NCI-H510A (cell line): ENCODE data around the gene NAA40.
"Not testable (repeated sequence)": the region's sequence is repeated elsewhere in the genome, so short reads cannot be mapped to it uniquely, and the experiment has no call there.

Experiments
- DNase-seq: peaks from one replicate; lab custom pipeline; 2025; lab: John Stamatoyannopoulos, UW

The NAA40 gene

GRCh38 chr11:63939397-63939891 lies 642 bp downstream of the NAA40 start:
- DNase-seq = no peak

DNA sequence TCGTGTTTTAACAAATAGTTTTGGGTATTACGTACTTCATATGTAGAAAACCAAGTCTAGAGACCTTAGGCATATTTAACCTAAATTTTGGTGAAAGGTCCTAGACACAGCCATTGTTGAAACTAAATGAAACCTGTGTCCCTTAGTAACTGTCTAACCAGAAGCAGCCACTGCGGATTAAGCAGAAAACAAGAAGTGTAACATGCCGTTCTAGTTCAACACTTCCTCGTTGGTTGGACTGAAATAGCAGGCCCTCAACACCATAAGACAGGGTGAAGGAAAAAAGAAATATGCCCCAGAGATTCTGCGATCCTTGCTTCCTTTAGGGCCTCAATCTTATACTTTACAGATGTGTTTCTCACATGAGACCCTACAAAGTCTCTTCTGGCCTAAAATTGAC lies 2.0 kb downstream of the NAA40 start:
- no peak for DNase-seq

DNA sequence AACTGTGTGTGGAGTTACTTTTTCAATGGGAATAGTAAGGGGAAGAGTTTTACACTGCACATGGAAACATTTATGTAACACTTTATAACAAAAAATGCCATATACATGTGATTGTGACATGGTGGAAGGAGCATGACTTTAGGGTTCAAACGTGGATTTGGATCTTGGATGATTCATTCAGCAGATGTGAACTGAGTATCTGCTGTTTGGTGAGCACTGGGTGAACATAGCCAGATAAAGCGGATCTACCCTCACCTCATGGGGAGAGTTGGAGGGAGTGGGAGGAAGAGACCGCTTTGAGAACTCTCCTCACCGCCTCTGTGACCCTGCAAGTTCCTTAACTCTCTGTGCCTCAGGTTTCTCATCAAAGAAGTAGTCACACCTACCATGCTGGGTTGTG lies 3.1 kb downstream of the NAA40 start:
- no peak for DNase-seq

DNA sequence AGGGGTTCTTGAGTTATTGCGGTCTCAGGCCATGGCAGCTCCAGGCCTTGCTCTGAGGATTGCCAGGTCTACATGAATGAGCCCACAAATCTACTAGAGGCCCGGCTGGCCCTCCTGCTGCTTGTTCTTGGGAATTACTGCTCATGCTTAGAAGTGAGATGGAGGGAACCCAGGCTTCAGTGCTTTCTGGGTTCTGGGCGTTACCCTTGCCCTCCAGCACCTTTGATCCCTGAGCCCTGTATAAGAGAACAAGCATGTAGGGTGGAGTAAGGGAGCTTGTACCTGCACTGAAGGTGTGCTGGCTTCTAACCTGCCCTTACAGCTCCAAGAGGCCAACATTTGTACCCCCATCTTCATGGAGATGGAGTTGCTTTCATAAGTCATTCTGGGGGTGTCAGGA lies 4.0 kb downstream of the NAA40 start:
- no peak for DNase-seq

DNA sequence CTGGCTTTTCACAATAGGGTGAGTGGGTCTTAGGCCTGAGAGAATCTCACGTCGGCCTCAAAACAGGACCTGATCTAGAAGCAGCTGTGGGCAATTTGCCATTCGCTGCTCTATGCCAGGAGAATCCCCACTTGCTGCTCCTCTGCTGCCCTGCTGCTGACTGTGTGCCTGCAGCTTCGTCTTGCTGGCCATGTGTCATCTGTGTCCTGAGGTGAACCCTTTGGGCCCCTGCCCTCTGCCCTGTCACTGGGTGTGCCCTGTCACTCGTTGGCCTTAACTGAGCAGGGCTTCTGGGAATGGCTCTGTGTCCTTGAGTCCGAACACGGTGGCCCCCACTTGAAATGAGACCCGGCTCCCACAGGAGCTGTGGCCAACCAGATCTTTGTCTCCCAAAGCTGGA lies 6.2 kb downstream of the NAA40 start:
- DNase-seq = no peak

DNA sequence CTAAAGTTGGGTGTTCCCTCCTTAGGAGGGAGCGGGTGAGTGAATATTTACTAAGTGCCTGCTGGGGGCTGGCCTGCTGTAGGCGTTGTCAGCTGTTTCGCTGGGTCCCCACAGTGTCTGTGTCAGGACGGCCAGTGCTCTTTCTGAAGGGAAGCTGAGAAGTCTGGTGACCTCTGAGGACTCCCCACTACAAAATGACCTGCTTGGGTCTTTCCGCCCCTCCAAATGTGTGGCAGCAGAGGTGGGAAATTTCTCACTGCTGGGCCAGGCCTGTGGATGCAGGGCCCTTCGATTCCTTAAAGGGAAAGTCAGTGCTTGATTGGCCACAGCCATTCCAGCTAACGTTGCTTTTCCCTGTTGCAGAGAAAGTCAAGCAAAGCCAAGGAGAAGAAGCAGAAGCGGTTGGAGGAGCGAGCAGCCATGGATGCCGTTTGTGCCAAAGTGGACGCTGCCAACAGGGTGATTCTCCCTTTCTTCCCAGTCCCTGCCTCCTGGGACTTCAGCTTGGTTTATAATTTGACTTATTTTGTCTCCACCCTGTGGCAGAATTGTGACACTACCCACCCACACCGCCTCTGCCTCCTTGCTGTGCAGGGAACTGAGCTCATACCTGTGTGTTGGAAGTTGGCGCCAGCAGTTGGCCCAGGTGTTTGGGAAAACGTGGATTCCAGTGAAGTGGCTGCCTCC lies 6.8 kb downstream of the NAA40 start:
- DNase-seq = peak; percentile 55

DNA sequence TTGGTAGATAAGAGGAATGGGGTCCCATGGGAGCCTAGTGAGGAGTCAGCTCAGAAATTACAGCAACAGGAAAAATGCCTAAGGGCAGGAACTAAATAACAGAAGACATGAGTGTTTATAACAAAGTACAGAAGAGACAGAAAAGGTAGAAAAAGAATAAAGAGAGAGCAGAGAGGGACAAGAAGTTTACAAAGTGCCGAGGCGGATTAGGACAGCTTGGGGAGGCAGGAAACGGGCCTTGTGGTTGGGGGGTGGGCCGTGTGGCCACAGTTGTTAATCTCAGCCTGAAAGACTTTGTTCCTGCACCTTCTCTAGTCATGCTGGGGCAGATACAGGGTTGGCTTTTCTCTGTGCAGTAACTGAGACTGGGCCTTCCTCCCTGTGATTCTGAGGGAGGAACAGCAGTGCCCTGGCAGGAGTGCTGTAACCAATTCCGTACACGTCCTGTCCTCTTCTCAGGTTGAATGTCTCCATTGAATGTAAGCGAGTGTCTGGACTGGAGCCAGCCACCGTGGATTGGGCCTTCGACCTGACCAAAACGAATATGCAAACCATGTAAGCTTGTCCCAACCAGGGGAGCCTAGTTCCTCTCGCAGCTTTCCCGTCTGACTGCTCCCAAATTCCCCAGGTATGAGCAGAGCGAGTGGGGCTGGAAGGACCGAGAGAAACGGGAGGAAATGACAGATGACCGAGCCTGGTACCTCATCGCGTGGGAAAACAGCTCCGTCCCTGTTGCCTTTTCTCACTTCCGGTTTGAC lies 13.2 kb downstream of the NAA40 start:
- no peak for DNase-seq

- DNase-seq = no peak
These were observed 13.8 kb downstream of the NAA40 start for GRCh38 chr11:63952570-63952969.

GRCh38 chr11:63958008-63958407 lies 19.2 kb downstream of the NAA40 start:
- DNase-seq = no peak

GRCh38 chr11:63961608-63962412 lies 23.0 kb downstream of the NAA40 start:
- DNase-seq = peak; percentile 96

- DNase-seq = not testable (repeated sequence)
These were observed 25.1 kb downstream of the NAA40 start for GRCh38 chr11:63963895-63964294.

GRCh38 chr11:63966444-63966843 lies 27.6 kb downstream of the NAA40 start:
- no peak for DNase-seq

- DNase-seq = no peak
These were observed 30.7 kb downstream of the NAA40 start for GRCh38 chr11:63969461-63969860.

GRCh38 chr11:63970902-63971301 lies 32.1 kb downstream of the NAA40 start:
- DNase-seq = no peak

DNA sequence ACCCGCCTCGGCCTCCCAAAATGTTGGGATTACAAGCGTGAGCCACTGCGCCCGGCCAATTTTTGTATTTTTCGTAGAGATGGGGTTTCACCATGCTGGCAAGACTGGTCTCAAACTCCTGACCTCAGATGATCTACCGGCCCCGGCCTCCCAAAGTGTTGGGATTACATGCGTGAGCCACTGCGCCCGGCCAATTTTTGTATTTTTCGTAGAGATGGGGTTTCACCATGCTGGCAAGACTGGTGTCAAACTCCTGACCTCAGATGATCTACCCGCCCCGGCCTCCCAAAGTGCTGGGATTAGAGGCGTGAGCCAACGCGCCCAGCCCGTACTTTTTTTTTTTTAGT lies 35.1 kb downstream of the NAA40 start:
- DNase-seq = not testable (repeated sequence)

DNA sequence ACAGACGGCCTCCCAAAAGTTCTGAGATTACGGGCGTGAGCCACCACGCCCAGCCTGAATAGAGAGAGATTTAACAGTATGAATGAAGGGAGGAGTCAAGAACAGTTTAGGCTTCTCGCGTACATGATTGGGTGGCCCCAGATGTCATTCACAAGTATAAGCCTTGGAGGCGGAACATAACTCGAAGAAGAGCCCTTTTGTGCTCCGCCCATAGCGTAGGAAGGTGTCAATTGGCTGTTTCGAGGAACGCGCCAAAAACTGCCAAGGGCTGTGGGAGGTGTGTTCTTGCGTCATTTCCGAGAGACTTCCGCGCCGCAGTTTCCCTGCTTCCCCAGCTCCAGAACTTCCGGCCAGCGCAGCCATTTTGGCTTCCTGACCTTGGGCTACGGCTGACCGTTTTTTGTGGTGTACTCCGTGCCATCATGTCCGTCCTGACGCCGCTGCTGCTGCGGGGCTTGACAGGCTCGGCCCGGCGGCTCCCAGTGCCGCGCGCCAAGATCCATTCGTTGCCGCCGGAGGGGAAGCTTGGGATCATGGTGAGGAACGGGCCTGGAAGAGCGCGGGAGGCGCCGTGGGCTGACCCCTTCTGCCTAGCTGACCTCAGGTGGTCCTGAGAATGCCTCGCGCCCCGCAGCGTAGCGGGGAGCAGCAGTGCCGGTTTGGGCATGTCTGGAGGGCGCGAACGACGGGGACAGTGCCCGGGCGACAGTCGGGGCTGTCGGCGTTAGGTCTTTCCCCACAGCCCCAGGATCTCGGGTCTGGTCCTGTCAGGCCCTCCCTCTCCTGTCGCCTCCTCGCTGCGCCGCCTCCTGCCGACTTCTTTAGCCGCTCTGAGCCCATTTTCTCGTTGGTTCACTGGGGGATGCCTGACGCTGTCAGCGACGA lies 35.7 kb downstream of the NAA40 start, which contains the start of gene COX8A:
Gene COX8A (plus strand): TSS at position 362 of the 885 bp plus-strand sequence. CDS start 61 bp downstream, at position 423.
- peak; percentile 99 for DNase-seq

- no peak for DNase-seq
These were observed 39.9 kb downstream of the NAA40 start for GRCh38 chr11:63978551-63979239.

DNA sequence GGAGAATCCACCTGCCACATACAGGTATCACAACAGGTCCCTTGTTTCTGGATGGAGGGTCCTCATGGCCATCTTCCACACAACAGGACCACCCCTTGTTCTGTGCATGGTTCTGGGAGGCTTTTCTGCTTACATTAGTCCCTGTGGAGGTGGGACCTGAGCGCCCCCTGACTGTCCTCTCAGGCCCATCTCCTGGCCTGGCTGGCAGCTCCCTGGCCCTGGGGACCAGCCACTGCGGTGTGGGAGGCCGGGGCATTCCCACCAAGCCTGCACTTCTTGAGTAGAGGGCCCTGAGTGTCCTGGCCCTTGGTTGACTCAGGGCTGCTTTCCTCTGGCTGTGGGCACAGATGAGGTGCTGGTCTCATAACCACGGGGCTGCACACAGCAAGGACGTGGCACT lies 40.6 kb downstream of the NAA40 start:
- DNase-seq = no peak

DNA sequence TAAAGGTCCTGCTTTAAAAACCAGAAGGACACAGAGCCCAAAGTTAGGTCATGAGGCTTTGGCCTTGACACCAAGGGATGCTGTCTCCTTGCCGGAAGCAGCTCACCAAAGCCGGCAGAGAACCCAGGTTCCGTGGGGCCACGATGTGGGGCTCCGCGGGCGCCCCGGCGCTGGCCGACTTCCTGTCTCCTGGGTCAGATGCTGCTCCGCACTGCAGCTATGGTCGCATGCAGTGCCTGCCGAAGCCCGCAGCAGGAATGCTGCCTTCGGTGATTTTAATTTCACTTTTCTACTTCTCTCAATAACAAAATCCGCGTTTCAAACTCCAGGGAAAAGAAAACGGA lies 47.0 kb downstream of the NAA40 start:
- DNase-seq = no peak

DNA sequence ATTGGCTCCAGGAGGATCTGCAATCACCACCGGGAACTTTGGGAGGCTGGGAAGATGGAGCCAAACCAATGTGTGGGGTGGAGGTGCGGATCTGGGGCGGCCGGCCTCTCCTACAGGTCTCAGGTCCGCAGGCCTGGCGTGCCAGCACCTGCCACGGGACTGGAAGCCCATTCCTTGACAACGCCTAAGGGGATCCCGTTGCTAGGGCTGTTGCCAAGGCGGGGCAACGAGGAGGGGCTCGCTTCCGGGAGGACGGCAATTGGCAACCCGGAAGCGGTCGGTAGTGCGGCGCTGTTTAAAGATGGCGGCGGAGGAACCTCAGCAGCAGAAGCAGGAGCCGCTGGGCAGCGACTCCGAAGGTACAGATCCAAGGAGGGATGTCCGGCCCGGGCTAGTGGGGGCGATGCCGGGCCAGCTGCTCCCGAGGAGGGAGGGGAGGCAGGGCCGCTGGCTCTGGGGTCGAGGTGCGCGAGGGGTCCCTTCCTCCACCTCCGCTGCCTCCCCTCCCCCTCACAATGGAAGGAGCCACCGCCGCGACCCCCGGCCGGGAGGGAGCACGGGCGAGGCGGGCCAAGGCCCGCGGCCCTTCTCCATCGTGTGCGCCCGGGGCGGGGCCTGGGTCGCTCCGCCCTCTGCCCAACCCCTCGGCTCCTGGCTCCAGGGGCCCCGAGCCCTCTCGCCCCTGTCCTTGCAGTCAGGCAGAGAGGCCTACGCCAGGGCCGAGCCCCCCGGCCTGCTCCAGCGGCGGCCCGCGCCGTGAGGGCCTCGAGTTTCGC lies 47.5 kb downstream of the NAA40 start, which contains the start of gene OTUB1:
Gene OTUB1 (plus strand): TSS at position 283 of the 776 bp plus-strand sequence. CDS start 19 bp downstream, at position 302.
- DNase-seq = peak; percentile 89
